ENCODE data around the gene CYP4V2. TPM values are rescaled to one million over a fixed set of nuclear protein-coding genes. Genes with fewer than 3 reads are reported as not detected.
"Not testable (repeated sequence)": the region's sequence is repeated elsewhere in the genome, so short reads cannot be mapped to it uniquely, and the experiment has no call there.

The CYP4V2 gene
- total RNA-seq, 4 donors from 2014 or later = 1.4 to 18.1 (median 7.0) TPM

GRCh38 chr4:186240848-186241491 is 49.6 kb downstream of the CYP4V2 start:
- H3K36me3 ChIP-seq = no peaks in the 10 kb centered on the region
- no peak overlapping the region for H3K4me3 ChIP-seq
- H3K27ac ChIP-seq = no peak overlapping the region
- DNase-seq = no peak
- WGBS, 2 donors = 51 to 82% methylated on average over 4 to 6 of the region's 7 CpGs
- TF ChIP-seq CTCF (IDR thresholded peaks at IDR 0.05) (no peak), POLR2A (IDR thresholded peaks at IDR 0.05) (no peak)
- no peaks in the 10 kb centered on the region for H3K9me3 ChIP-seq
- intact Hi-C loops (cut with DNase I) = no loop called here
- no peaks in the 10 kb centered on the region for H3K4me1 ChIP-seq
- no peaks in the 10 kb centered on the region for H3K27me3 ChIP-seq

GRCh38 chr4:186241616-186242015 is 50.2 kb downstream of the CYP4V2 start:
- TF ChIP-seq POLR2A (IDR thresholded peaks at IDR 0.05) (no peak), CTCF (IDR thresholded peaks at IDR 0.05) (no peak)
- Histone ChIP-seq H3K4me1 (no peaks in the 10 kb centered on the region), H3K9me3 (no peaks in the 10 kb centered on the region), H3K27ac (no peak overlapping the region), H3K36me3 (no peaks in the 10 kb centered on the region), H3K27me3 (no peaks in the 10 kb centered on the region), H3K4me3 (no peak overlapping the region)
- WGBS, 2 donors = 69 to 82% methylated on average over 4 of the region's 4 CpGs
- no peak for DNase-seq
- intact Hi-C loops (cut with DNase I) = no loop called here

- H3K9me3 ChIP-seq; H3K27me3 ChIP-seq; H3K4me1 ChIP-seq; DNase-seq; intact Hi-C loops (cut with DNase I); H3K36me3 ChIP-seq; H3K27ac ChIP-seq; H3K4me3 ChIP-seq: not testable (repeated sequence)
- WGBS, 2 donors = 66 to 79% methylated on average over 9 of the region's 10 CpGs
These were observed 50.7 kb downstream of the CYP4V2 start for GRCh38 chr4:186242031-186242430.

GRCh38 chr4:186243331-186243730 is 52.0 kb downstream of the CYP4V2 start:
- intact Hi-C loops (cut with DNase I) = no loop called here
- 61 to 81% methylated on average over 2 of the region's 2 CpGs for WGBS, 2 donors
- DNase-seq = no peak

GRCh38 chr4:186244835-186245234 is 53.5 kb downstream of the CYP4V2 start:
- intact Hi-C loops (cut with DNase I) = no loop called here
- Histone ChIP-seq H3K36me3 (no peaks in the 10 kb centered on the region), H3K27me3 (no peaks in the 10 kb centered on the region), H3K27ac (no peak overlapping the region), H3K4me1 (no peaks in the 10 kb centered on the region), H3K9me3 (no peaks in the 10 kb centered on the region), H3K4me3 (no peak overlapping the region)
- WGBS, 2 donors = 81 to 82% methylated on average over 5 of the region's 5 CpGs
- TF ChIP-seq CTCF (IDR thresholded peaks at IDR 0.05) (no peak), POLR2A (IDR thresholded peaks at IDR 0.05) (no peak)
- DNase-seq = no peak

More at GRCh38 chr4:186243331-186243730, 52.0 kb downstream of the CYP4V2 start:
- Histone ChIP-seq H3K4me3 (no peak overlapping the region), H3K36me3 (no peaks in the 10 kb centered on the region), H3K27ac (no peak overlapping the region), H3K27me3 (no peaks in the 10 kb centered on the region), H3K4me1 (no peaks in the 10 kb centered on the region), H3K9me3 (no peaks in the 10 kb centered on the region)
- no peak for TF ChIP-seq POLR2A (IDR thresholded peaks at IDR 0.05)

- DNase-seq; H3K4me3 ChIP-seq; H3K27ac ChIP-seq; H3K36me3 ChIP-seq; H3K9me3 ChIP-seq; intact Hi-C loops (cut with DNase I); H3K4me1 ChIP-seq; H3K27me3 ChIP-seq: not testable (repeated sequence)
- 82 to 84% methylated on average over 9 of the region's 9 CpGs for WGBS, 2 donors
These were observed 55.8 kb downstream of the CYP4V2 start for GRCh38 chr4:186247062-186247752.

Measured in esophagus squamous epithelium (tissue), 5 donors.